ENCODE measurements around the gene ANKRD18A. TPM values are rescaled to one million over a fixed set of nuclear protein-coding genes. Genes with fewer than 3 reads are reported as not detected.
"Not testable (repeated sequence)": the region's sequence is repeated elsewhere in the genome, so short reads cannot be mapped to it uniquely, and the experiment has no call there.

ANKRD18A gene
- total RNA-seq, 4 donors from 2014 or later, result 1.8 TPM; not detected in 3

DNA sequence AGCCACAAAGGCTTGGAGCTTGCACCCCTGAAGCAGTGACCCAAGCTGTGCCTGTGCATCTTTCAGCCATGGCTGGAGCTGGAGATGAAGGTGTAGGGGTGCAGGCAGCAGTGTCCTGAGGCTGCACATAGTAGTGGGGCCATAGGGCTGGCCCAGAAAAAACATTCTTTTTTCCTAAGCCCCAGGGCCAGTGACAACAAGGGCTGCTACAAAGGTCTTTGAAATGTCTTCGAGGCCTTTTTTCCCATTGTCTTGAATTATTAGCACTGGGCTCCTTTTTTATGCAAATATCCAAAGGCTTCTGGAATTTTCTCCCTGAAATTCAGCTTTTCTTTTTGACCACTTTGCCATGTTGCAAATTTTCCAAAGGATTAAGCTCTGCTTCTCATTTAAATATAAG is 62.6 kb downstream of the ANKRD18A start:
- H3K4me3 ChIP-seq; H3K27me3 ChIP-seq; H3K36me3 ChIP-seq; H3K27ac ChIP-seq; H3K4me1 ChIP-seq; DNase-seq; intact Hi-C loops (cut with DNase I; ENCODE audit: low total_unique reads); H3K9me3 ChIP-seq: not testable (repeated sequence)

DNA sequence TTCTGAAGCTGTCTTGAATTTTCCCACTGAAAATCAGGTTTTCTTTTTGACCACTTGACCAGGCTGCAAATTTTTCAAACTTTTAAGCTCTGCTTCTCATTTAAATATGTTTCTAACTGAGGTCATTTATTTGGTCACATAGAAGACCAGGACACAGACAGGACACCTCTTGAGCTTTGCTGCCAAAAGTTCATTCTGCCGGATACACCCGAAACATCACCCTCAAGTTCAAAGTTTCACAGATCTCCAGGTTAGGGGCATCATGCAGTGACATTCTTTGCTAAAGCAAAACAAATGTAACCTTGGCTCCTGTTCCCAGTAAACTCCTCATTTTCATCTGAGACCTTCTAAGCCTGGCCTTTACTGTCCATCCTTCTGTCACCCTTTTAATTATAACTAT is 65.4 kb downstream of the ANKRD18A start:
- H3K27ac ChIP-seq; H3K9me3 ChIP-seq; H3K27me3 ChIP-seq; DNase-seq; H3K4me3 ChIP-seq; H3K36me3 ChIP-seq; H3K4me1 ChIP-seq; intact Hi-C loops (cut with DNase I; ENCODE audit: low total_unique reads): not testable (repeated sequence)

DNA sequence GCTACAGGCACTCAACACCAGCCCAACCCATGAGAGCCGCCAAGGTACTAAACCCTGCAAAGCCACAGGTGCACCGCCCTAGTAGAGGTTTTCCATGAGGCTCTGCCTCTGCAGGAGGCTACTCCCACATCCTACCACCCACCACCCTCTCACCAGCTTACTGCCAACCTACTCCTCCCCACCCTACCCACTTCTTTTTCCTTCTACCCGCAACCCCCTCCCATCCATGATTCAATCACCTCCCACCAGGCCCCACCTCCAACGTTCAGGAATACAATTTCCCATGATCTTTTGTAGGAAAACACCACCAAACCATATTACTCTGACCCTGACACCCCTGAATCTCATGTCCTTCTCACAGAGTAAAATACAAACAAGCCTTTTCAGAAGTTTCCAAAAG is 67.4 kb downstream of the ANKRD18A start:
- H3K36me3 ChIP-seq; intact Hi-C loops (cut with DNase I; ENCODE audit: low total_unique reads); H3K4me3 ChIP-seq; H3K9me3 ChIP-seq; H3K27ac ChIP-seq; H3K27me3 ChIP-seq; DNase-seq; H3K4me1 ChIP-seq: not testable (repeated sequence)

DNA sequence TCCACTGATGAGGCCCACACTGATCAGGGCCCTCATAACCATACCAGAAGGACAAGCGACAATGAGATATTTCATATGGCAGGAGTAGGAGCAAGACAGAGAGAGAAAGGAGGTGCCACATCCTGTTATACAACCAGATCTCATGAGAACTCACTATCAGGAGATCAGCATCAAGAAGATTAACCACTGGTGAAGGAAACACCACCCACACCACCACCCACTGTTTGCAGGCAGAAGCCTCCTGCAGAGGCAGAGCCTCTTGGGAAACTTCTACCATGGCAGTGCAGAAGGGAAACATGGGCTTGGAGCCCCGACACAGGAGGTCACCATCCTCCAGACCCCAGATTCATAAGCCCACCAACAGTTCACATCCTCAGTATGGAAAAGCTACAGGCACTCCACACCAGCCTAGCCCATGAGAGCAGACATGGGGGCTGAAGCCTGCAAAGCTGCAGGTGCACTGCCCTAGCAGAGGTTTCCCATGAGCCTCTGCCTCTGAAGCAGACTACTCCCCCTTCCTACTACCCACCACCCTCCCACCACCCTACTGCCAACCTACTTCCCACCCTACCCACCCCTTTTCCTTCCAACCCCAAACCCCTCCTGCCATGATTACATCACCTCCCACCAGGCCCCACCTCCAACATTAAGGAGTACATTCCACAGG is 73.8 kb downstream of the ANKRD18A start:
- DNase-seq; intact Hi-C loops (cut with DNase I; ENCODE audit: low total_unique reads); H3K27me3 ChIP-seq; H3K4me3 ChIP-seq; H3K27ac ChIP-seq; H3K4me1 ChIP-seq; H3K36me3 ChIP-seq; H3K9me3 ChIP-seq: not testable (repeated sequence)

DNA sequence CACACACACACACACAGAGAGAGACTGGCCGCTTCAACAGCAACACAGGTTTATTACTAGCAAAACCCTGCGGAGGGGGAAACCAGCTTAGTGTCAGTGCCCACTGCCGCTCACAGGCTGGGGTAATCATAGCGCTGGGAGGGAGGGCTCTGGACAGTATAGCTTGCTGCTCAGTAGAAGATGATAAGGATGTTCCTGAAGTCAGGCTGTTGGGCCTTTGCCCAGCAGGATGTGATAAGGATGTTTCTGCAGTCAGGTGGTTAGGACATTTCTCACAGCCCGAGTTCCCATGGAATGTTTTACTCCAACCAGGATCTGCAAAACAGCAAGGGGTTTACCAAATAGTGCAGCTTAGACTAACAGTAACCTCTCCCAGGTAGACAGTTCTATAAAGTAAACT is 79.9 kb downstream of the ANKRD18A start:
- H3K27me3 ChIP-seq; H3K4me1 ChIP-seq; H3K9me3 ChIP-seq; H3K4me3 ChIP-seq; H3K27ac ChIP-seq; DNase-seq; H3K36me3 ChIP-seq; intact Hi-C loops (cut with DNase I; ENCODE audit: low total_unique reads): not testable (repeated sequence)

DNA sequence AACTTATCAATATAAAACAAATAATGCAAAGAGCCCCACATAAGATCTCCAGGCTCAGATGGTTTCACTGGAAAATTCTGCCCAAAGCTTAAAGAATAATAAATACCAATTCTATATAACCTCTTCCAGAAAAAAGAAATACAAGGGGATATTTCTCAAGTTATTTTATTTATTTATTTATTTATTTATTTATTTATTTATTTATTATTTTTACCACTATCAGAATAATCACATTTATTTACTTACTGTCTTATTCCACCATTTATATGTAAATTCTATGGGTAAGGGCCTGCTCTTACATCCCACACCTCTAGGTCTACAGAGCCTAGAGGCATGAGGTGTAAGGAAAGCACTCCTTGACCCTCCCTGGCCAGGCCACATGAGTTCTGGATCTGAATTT is 91.1 kb downstream of the ANKRD18A start:
- H3K27me3 ChIP-seq, result no peaks in the 10 kb centered on the region
- no peak overlapping the region for H3K27ac ChIP-seq
- intact Hi-C loops (cut with DNase I; ENCODE audit: low total_unique reads), result no loop called here
- no peak for DNase-seq
- no peak for TF ChIP-seq POLR2A (IDR thresholded peaks at IDR 0.05)
- TF ChIP-seq, protein P1, sequence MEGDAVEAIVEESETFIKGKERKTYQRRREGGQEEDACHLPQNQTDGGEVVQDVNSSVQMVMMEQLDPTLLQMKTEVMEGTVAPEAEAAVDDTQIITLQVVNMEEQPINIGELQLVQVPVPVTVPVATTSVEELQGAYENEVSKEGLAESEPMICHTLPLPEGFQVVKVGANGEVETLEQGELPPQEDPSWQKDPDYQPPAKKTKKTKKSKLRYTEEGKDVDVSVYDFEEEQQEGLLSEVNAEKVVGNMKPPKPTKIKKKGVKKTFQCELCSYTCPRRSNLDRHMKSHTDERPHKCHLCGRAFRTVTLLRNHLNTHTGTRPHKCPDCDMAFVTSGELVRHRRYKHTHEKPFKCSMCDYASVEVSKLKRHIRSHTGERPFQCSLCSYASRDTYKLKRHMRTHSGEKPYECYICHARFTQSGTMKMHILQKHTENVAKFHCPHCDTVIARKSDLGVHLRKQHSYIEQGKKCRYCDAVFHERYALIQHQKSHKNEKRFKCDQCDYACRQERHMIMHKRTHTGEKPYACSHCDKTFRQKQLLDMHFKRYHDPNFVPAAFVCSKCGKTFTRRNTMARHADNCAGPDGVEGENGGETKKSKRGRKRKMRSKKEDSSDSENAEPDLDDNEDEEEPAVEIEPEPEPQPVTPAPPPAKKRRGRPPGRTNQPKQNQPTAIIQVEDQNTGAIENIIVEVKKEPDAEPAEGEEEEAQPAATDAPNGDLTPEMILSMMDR (IDR thresholded peaks at IDR 0.05), result no peak
- H3K9me3 ChIP-seq, result no peaks in the 10 kb centered on the region
- no peaks in the 10 kb centered on the region for H3K36me3 ChIP-seq
- H3K4me3 ChIP-seq, result no peak overlapping the region
- no peaks in the 10 kb centered on the region for H3K4me1 ChIP-seq

DNA sequence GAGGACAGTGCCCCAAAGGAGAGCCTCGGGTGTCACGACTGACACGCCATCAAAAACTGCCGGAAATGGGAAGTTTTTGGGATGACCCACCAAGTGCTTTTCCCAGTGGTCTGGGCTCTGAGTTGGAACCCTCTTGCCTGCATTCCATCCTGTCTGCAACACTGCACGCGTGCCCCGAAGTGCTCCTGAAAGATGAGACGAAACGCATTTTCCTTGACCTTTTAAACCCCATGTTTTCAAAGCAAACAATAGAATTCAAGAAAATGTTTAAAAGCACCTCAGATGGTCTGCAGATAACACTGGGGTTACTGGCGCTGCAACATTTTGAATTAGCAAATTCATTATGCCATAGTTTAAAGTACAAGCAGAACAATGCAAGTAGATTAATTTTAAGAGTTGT is 92.9 kb downstream of the ANKRD18A start:
- Histone ChIP-seq H3K27ac (no peak overlapping the region), H3K9me3 (no peaks in the 10 kb centered on the region), H3K36me3 (no peaks in the 10 kb centered on the region), H3K4me1 (no peaks in the 10 kb centered on the region), H3K4me3 (no peak overlapping the region), H3K27me3 (no peaks in the 10 kb centered on the region)
- no peak for DNase-seq
- TF ChIP-seq, protein P1 (IDR thresholded peaks at IDR 0.05), result no peak
- no peak for TF ChIP-seq POLR2A (IDR thresholded peaks at IDR 0.05)
- intact Hi-C loops (cut with DNase I; ENCODE audit: low total_unique reads), result no loop called here

DNA sequence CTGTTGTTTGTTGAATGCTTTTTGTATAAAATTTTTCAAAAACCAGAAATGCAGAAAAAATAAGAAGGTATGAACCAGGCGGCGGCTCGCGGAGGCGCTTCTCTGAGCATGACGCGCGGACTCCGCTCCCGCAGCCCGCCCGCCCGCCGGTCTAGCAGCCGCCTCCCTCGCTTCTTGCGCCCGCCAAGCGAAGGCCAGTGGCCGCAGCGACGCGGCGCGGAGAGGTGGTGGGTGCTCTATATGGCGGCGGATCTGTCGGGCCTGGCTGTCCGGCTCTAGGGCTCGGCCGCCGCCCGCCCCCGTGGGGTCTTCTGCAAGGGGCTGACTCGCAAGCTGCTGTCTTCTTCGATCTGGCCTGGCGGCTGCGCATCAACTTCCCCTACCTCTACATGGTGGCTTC is 93.8 kb downstream of the ANKRD18A start:
- DNase-seq, result no peak
- TF ChIP-seq, protein P1 (IDR thresholded peaks at IDR 0.05), result no peak
- no peak for TF ChIP-seq POLR2A (IDR thresholded peaks at IDR 0.05)
- Histone ChIP-seq H3K4me3 (no peak overlapping the region), H3K36me3 (no peaks in the 10 kb centered on the region), H3K4me1 (no peaks in the 10 kb centered on the region), H3K27me3 (no peaks in the 10 kb centered on the region), H3K27ac (no peak overlapping the region), H3K9me3 (no peaks in the 10 kb centered on the region)
- intact Hi-C loops (cut with DNase I; ENCODE audit: low total_unique reads), result no loop called here
